ENCODE measurements around the gene MTUS2.
"Not testable (repeated sequence)": the region's sequence is repeated elsewhere in the genome, so short reads cannot be mapped to it uniquely, and the experiment has no call there.

MTUS2 gene

DNA sequence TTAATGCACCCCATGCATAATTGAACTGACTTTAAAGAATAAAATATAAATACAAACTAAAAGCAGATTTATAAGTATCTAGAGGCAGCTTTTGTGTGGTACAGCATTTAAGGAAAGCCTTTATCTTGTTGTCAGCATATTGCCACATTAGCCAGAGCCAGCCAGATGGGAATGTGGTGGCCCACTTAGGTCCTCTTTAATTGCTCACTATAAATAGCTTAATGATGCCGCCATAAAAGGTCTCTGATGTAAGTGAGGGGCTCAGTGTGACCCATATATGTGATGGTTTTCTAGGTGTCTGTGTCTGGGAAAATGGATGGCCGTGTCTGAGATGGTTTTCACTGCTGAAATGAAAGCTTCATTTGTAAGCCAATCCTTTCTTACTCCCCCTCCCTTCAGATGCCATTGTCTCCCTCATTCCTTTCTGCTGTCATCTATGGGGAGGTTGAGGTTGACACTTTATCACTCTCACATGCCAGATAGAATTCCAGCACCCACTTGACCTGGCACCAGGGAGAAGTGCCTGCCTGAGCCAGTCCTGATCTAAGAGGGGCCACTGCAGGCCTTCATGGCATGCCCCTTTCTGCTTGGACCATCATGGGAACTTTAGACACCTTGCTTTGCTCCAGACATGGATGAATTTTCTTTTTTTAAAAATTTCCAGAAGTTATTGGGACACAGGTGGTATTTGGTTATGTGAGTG is 135.3 kb downstream of the MTUS2 start:
- H3K4me1 ChIP-seq: no peaks in the 10 kb centered on the region
- in situ Hi-C loops (cut with MboI; ENCODE audit: low sequenced_read_pairs): no loop called here

DNA sequence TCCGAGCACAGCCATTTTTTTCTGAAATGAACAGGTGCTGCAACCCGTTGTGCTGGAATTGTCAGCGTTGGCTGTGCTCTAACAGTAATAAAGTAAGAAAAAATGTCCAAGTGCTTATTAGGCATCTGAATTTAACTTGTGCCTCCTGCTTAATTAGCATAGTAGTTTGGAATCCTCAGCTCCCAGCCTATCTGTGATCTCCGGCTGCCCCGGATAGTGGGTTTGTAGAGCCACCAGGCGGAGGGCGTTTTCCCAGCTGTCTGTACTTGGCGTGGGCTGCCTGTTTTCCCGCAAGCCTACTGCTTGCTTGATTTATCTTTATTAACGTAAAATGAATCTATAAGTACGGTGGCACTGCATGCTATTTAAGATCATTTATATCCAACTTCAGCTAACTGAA is 137.9 kb downstream of the MTUS2 start:
- Histone ChIP-seq H3K4me3 (no peak overlapping the region), H3K9me3 (no peaks in the 10 kb centered on the region), H3K27me3 (ENCODE audit: low read depth) (no peaks in the 10 kb centered on the region), H3K4me1 (no peaks in the 10 kb centered on the region), H3K36me3 (replicated peaks) (no peaks in the 10 kb centered on the region)
- in situ Hi-C loops (cut with MboI; ENCODE audit: low sequenced_read_pairs): no loop called here
- no peak for DNase-seq (ENCODE audit: low spot score in 2 of 2)

More for the DNA sequence above, 135.3 kb downstream of the MTUS2 start:
- Histone ChIP-seq H3K9me3 (no peaks in the 10 kb centered on the region), H3K4me3 (no peak overlapping the region), H3K27me3 (ENCODE audit: low read depth) (no peaks in the 10 kb centered on the region), H3K36me3 (replicated peaks) (no peaks in the 10 kb centered on the region)
- DNase-seq (ENCODE audit: low spot score in 2 of 2): no peak

- H3K4me1 ChIP-seq: no peaks in the 10 kb centered on the region
- H3K36me3 ChIP-seq (replicated peaks): no peaks in the 10 kb centered on the region
- in situ Hi-C loops (cut with MboI; ENCODE audit: low sequenced_read_pairs): no loop called here
- H3K4me3 ChIP-seq: no peak overlapping the region
- DNase-seq (ENCODE audit: low spot score in 2 of 2): no peak
- H3K27me3 ChIP-seq (ENCODE audit: low read depth): no peaks in the 10 kb centered on the region
- no peaks in the 10 kb centered on the region for H3K9me3 ChIP-seq
Observed at GRCh38 chr13:28958441-28958840, 138.3 kb downstream of the MTUS2 start.

DNA sequence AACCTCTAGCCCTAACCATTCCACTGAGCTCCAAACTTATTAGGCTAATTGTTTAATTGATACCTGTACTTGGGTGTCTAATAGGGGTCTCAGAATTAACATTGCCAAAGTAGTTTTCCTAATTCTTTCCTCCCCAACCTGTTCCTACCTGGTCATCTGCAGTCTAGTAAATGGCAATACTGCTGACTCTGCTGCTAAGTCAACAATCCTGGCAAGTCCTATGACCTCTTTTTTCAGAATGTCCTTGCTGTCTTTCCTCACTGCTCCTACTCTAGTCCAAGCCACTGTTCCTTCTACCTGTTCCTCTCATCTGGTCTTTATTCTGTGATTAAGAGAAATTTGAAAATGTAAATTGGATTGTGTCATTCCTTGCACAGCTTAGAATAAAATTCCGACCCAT is 143.9 kb downstream of the MTUS2 start:
- in situ Hi-C loops (cut with MboI; ENCODE audit: low sequenced_read_pairs): no loop called here
- no peaks in the 10 kb centered on the region for H3K36me3 ChIP-seq (replicated peaks)
- H3K9me3 ChIP-seq: no peaks in the 10 kb centered on the region
- DNase-seq (ENCODE audit: low spot score in 2 of 2): no peak
- H3K27me3 ChIP-seq (ENCODE audit: low read depth): no peaks in the 10 kb centered on the region
- H3K4me3 ChIP-seq: no peak overlapping the region
- no peaks in the 10 kb centered on the region for H3K4me1 ChIP-seq

GRCh38 chr13:28964803-28965202 is 144.7 kb downstream of the MTUS2 start:
- no peak for DNase-seq (ENCODE audit: low spot score in 2 of 2)
- H3K9me3 ChIP-seq: no peaks in the 10 kb centered on the region
- in situ Hi-C loops (cut with MboI; ENCODE audit: low sequenced_read_pairs): no loop called here
- H3K27me3 ChIP-seq (ENCODE audit: low read depth): no peaks in the 10 kb centered on the region
- no peaks in the 10 kb centered on the region for H3K36me3 ChIP-seq (replicated peaks)
- H3K4me3 ChIP-seq: no peak overlapping the region
- no peaks in the 10 kb centered on the region for H3K4me1 ChIP-seq

DNA sequence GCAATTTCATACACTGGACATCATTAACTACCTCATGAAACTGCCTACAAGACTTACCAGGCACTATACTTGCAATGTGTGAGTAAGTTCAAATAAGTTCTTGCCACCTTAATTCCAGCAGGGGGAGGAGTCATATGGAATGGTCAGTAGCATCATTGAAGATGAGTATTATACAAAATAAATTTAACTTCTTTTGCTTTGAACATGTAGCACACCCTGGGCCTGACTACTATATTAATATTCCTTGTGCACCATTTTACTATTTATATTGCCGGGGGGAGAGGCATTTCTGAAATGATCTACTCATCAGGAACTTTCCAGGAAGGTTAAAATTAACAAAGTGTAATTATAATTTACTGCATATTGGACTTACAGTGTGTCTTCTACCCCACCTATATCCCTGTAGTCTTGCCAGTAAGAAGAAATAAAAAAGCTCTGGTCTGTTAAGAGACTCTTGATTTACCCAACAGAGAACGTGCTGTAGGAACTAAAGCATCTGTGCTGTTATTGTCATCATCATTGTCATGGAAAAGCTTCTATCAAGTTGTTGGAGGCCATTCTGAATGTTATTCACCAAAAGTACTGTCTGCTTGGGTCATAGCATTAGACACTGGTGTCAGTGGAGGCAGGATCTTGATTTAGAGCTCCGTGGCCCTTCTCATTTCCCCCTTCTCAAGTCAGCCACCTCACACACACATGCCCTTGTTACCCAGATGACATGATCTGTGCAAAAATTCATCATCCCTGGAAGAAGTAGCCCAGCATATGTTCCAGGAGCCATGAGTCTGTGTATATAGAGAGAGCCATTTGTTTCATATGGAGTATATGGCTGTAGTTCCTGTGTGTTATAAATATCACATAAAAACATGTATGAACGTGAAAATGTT is 147.1 kb downstream of the MTUS2 start:
- Histone ChIP-seq H3K27me3 (ENCODE audit: low read depth) (no peaks in the 10 kb centered on the region), H3K36me3 (replicated peaks) (no peaks in the 10 kb centered on the region), H3K4me3 (no peak overlapping the region), H3K9me3 (no peaks in the 10 kb centered on the region), H3K4me1 (no peaks in the 10 kb centered on the region)
- in situ Hi-C loops (cut with MboI; ENCODE audit: low sequenced_read_pairs): no loop called here
- no peak for DNase-seq (ENCODE audit: low spot score in 2 of 2)

GRCh38 chr13:28976195-28976594 is 156.1 kb downstream of the MTUS2 start:
- H3K27me3 ChIP-seq (ENCODE audit: low read depth): no peaks in the 10 kb centered on the region

DNA sequence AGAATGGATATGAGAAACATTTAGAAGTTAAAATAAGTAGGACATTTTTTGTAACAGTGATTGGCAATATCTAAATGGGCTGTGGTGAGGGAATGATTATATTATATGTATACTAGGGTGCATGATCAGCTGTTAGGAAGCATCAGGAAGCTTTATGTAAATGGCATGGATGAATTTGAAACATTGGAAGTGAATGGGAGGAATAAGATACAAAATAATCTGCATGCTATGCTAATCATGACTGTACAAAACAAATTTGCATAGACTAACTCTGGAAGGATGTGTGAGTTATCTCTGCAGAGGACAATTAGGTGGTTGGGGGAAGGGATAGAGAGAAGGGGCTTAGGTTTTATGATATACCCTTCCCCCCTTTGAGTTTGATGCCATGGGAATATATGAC is 156.5 kb downstream of the MTUS2 start:
- Histone ChIP-seq H3K36me3 (replicated peaks) (no peaks in the 10 kb centered on the region), H3K9me3 (no peaks in the 10 kb centered on the region), H3K27me3 (ENCODE audit: low read depth) (no peaks in the 10 kb centered on the region), H3K4me1 (no peaks in the 10 kb centered on the region), H3K4me3 (no peak overlapping the region)
- DNase-seq (ENCODE audit: low spot score in 2 of 2): no peak
- in situ Hi-C loops (cut with MboI; ENCODE audit: low sequenced_read_pairs): no loop called here

More at GRCh38 chr13:28976195-28976594, 156.1 kb downstream of the MTUS2 start:
- in situ Hi-C loops (cut with MboI; ENCODE audit: low sequenced_read_pairs): no loop called here
- DNase-seq (ENCODE audit: low spot score in 2 of 2): no peak
- no peaks in the 10 kb centered on the region for H3K9me3 ChIP-seq
- H3K36me3 ChIP-seq (replicated peaks): no peaks in the 10 kb centered on the region
- H3K4me3 ChIP-seq: no peak overlapping the region
- no peaks in the 10 kb centered on the region for H3K4me1 ChIP-seq

GRCh38 chr13:28978574-28978973 is 158.4 kb downstream of the MTUS2 start:
- in situ Hi-C loops (cut with MboI; ENCODE audit: low sequenced_read_pairs): no loop called here
- Histone ChIP-seq H3K4me3 (no peak overlapping the region), H3K9me3 (no peaks in the 10 kb centered on the region), H3K36me3 (replicated peaks) (no peaks in the 10 kb centered on the region), H3K27me3 (ENCODE audit: low read depth) (no peaks in the 10 kb centered on the region), H3K4me1 (no peaks in the 10 kb centered on the region)
- no peak for DNase-seq (ENCODE audit: low spot score in 2 of 2)

DNA sequence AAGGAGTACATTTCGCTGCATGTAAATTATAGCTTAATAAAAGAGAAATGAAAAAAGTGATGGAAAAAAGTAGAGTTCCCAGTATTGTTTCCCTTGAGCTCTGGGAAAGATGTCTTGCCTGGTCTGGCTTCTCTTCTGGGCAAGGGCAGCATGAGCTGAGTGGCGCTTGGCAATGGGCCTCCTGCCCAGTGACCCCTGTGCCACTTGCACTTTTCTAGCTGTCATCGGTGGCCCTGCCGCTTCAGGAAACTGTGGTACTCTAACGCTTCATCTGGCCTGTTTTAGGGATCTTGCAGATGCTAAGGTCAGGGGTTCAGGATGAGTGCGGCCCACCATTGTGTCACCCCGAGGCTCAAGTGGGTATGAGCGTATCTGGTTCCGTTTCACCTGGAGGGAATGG is 161.4 kb downstream of the MTUS2 start:
- Histone ChIP-seq H3K4me3 (no peak overlapping the region), H3K9me3 (no peaks in the 10 kb centered on the region), H3K36me3 (replicated peaks) (no peaks in the 10 kb centered on the region), H3K4me1 (no peaks in the 10 kb centered on the region), H3K27me3 (ENCODE audit: low read depth) (no peaks in the 10 kb centered on the region)
- no peak for DNase-seq (ENCODE audit: low spot score in 2 of 2)
- in situ Hi-C loops (cut with MboI; ENCODE audit: low sequenced_read_pairs): no loop called here

DNA sequence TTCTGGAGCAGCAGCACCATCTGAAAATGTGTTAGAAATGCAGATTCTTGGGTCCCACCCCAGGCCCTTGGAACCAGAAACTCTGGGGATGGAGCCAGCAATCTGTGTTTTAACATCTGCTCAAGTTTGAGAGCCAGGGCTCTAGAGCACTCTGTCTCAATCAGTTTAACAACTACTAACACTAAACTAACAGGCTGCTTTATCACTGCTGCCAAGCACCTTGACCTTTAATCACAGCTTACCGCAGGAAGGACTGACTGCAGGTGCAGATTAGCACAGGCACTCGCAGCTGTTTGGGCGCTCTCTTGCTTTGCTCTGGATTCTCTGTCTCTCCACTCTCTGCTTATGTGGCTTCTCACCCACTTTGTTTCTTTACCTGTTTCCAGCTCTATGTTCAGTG is 163.5 kb downstream of the MTUS2 start:
- Histone ChIP-seq H3K36me3 (replicated peaks) (no peaks in the 10 kb centered on the region), H3K4me3 (no peak overlapping the region), H3K27me3 (ENCODE audit: low read depth) (no peaks in the 10 kb centered on the region), H3K9me3 (no peaks in the 10 kb centered on the region), H3K4me1 (no peaks in the 10 kb centered on the region)
- DNase-seq (ENCODE audit: low spot score in 2 of 2): no peak
- in situ Hi-C loops (cut with MboI; ENCODE audit: low sequenced_read_pairs): no loop called here

DNA sequence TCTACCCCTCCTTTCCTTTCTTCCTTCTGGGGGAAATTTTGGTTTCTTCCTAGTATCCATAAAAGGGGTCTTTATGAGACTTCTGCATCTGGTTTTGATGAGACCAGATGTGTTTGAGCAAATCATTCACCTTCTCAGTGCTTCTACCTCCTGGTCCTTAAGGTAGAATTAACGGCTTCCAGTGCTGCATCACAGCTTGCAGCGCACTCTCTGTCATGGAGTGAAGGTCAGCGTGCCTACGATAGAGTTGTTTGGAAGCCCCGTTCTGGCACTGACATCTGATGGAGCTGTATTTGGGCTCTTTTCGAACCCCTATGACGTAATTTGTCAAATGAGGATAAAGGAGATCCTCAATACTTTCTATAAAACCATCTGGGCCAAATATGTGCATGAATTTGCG is 164.2 kb downstream of the MTUS2 start:
- H3K9me3 ChIP-seq: no peaks in the 10 kb centered on the region
- no peaks in the 10 kb centered on the region for H3K27me3 ChIP-seq (ENCODE audit: low read depth)
- in situ Hi-C loops (cut with MboI; ENCODE audit: low sequenced_read_pairs): no loop called here
- H3K4me3 ChIP-seq: no peak overlapping the region
- no peaks in the 10 kb centered on the region for H3K4me1 ChIP-seq
- no peaks in the 10 kb centered on the region for H3K36me3 ChIP-seq (replicated peaks)
- DNase-seq (ENCODE audit: low spot score in 2 of 2): no peak

GRCh38 chr13:28984825-28985224 is 164.7 kb downstream of the MTUS2 start:
- no peak for DNase-seq (ENCODE audit: low spot score in 2 of 2)
- Histone ChIP-seq H3K4me3 (no peak overlapping the region), H3K36me3 (replicated peaks) (no peaks in the 10 kb centered on the region), H3K4me1 (no peaks in the 10 kb centered on the region), H3K27me3 (ENCODE audit: low read depth) (no peaks in the 10 kb centered on the region), H3K9me3 (no peaks in the 10 kb centered on the region)
- in situ Hi-C loops (cut with MboI; ENCODE audit: low sequenced_read_pairs): no loop called here

- H3K4me1 ChIP-seq; in situ Hi-C loops (cut with MboI; ENCODE audit: low sequenced_read_pairs); H3K36me3 ChIP-seq (replicated peaks); H3K4me3 ChIP-seq; H3K27me3 ChIP-seq (ENCODE audit: low read depth); H3K9me3 ChIP-seq; DNase-seq (ENCODE audit: low spot score in 2 of 2): not testable (repeated sequence)
Observed at GRCh38 chr13:28990378-28990777, 170.2 kb downstream of the MTUS2 start.
